Measurements from ENCODE around the gene NSD2.

GRCh38 chr4:1852904-1853623, 18.1 kb upstream of the NSD2 start:
- no peak for TF ChIP-seq ZNF416 (tag by site-specific recombination; IDR thresholded peaks at IDR 0.05)
- TF ChIP-seq, protein P1, sequence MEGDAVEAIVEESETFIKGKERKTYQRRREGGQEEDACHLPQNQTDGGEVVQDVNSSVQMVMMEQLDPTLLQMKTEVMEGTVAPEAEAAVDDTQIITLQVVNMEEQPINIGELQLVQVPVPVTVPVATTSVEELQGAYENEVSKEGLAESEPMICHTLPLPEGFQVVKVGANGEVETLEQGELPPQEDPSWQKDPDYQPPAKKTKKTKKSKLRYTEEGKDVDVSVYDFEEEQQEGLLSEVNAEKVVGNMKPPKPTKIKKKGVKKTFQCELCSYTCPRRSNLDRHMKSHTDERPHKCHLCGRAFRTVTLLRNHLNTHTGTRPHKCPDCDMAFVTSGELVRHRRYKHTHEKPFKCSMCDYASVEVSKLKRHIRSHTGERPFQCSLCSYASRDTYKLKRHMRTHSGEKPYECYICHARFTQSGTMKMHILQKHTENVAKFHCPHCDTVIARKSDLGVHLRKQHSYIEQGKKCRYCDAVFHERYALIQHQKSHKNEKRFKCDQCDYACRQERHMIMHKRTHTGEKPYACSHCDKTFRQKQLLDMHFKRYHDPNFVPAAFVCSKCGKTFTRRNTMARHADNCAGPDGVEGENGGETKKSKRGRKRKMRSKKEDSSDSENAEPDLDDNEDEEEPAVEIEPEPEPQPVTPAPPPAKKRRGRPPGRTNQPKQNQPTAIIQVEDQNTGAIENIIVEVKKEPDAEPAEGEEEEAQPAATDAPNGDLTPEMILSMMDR (tag by site-specific recombination; IDR thresholded peaks at IDR 0.05): no peak
